GM12875 (cell line): ENCODE measurements around the gene ZDBF2.
A peak's percentile ranks its signal among the peaks of the same experiment; 100 is the strongest.

Experiments used
- H3K4me3 ChIP-seq: one replicate; pipeline ENCODE4 v1.5.1; 2011; ENCODE audit warnings: low read depth, low read length, control low read depth
- CTCF ChIP-seq: IDR thresholded peaks from 2 replicates; pipeline ENCODE4 v1.5.1; 2011; ENCODE audit warnings: low read depth, mild to moderate bottlenecking, control low read depth, inconsistent platforms, low read length, moderate library complexity, borderline replicate concordance; ENCODE audit not compliant: insufficient read depth

ZDBF2 gene

DNA sequence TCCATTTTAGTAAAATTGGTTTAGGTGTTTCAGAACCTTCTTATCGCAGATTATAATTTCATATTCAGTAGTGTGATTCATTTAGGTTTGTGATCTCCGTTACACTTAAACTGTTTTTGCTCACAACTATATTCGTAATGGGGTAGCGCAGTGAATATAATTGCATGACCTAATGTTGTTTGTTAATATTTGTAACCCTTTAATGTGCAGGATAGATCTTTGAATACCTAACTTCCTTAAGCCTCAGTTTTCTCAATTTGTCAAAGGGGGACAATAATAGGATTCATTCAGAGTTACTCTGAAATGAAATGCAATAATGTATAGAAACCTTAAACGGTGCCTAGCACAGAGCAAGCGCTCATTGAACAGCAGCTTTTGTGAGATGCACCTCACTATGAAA is 558 bp upstream of the ZDBF2 start:
- TF ChIP-seq CTCF = no peak
- peak overlapping the region; percentile 64 for H3K4me3 ChIP-seq

DNA sequence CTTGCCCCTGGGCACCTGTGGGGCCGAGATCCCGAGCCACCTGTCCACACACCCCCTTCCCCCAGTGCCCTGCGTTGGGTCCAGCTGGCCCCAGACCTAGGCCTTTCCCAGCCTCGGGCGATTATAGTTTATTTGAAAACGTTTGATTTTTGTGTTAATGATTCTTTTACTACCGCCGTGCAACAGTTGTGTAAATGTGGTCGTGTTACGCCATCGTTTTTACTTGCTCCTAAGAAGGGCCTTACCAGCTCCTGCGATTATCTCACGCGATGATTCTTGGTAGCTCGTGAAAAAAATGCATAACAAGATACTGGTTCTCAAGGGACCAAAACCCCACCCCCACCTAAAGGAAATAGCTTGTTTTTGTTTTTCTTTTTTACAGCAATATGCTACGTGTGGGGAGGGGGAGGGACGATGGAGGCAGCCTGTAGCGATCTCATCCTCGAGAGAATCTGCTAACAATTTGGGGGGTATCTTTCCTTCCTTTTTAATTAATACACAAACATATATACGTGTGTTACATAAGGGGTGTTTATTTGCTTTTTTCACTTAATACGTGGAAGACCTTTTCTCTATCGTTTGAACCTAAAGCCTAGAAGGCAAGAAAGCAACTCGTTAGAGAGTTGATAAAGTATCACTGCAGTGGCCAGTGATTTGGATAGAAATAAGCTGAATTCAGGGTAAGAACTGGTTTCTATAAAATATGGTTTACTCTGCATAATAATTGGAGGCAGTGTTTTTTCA is 1.0 kb downstream of the ZDBF2 start:
- peak overlapping the region; percentile 64 for H3K4me3 ChIP-seq
- no peak for TF ChIP-seq CTCF

GRCh38 chr2:206276169-206276942 is 1.9 kb downstream of the ZDBF2 start:
- TF ChIP-seq CTCF = no peak
- H3K4me3 ChIP-seq = no peak overlapping the region

DNA sequence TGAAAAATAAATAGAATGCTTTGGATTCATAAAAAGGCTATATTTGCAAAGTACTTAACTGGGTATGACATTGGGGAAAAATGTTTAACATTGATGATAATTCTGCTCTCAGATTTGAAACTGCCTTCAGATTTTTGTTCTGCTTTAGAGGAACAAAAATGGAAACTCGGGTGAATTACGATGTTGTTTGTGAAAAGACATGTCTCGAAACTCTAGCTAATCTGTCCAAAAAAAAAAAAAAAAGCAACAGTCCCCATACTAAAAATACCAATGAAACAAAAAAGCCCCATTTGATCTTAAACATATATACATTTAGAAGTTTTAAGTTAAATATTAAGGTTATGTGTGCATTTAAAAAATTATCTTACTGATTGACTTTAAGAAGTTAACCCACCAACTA is 3.0 kb downstream of the ZDBF2 start:
- TF ChIP-seq CTCF = no peak
- no peak overlapping the region for H3K4me3 ChIP-seq

GRCh38 chr2:206282746-206283145 is 8.3 kb downstream of the ZDBF2 start:
- H3K4me3 ChIP-seq = no peak overlapping the region
- no peak for TF ChIP-seq CTCF

DNA sequence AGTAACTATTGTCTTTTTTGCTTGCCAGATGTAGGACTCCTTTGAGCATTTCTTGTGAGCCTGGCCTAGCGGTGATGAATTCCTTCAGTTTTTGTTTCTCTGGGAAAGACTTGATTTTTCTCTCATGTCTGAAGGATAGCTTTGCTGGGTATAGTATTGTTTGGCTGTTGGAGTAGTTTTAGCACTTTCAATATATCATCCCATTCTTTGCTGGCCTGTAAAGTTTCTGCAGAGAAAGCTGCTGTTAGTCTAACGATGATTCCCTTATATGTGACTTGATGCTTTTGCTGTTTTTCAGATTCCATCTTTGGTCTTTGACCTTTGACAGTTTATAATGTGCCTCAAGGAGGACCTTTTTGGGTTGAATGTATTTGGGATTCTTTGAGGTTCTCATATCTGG is 12.7 kb downstream of the ZDBF2 start:
- H3K4me3 ChIP-seq = no peak overlapping the region
- no peak for TF ChIP-seq CTCF

- no peak overlapping the region for H3K4me3 ChIP-seq
- TF ChIP-seq CTCF = no peak
These were observed 14.9 kb downstream of the ZDBF2 start for GRCh38 chr2:206289391-206289790.
